Fibroblast of mammary gland (primary cell): ENCODE data around the gene TBC1D5.

Source experiments
- DNase-seq: peaks from one replicate; pipeline ENCODE4 v3.0.0-alpha.2; 2010; ENCODE audit warnings: low read depth
- H3K4me3 ChIP-seq: 2 replicates; pipeline ENCODE4 v1.5.1; 2011; ENCODE audit warnings: low read depth, mild to moderate bottlenecking, low read length, moderate library complexity; ENCODE audit not compliant: control insufficient read depth
- TF ChIP-seq, protein P1 (sequence below): conservative IDR thresholded peaks from 2 replicates; pipeline ENCODE4 v1.5.1; 2011; ENCODE audit warnings: low read depth, low read length, inconsistent platforms; ENCODE audit not compliant: control insufficient read depth, insufficient read depth

The TBC1D5 gene

DNA sequence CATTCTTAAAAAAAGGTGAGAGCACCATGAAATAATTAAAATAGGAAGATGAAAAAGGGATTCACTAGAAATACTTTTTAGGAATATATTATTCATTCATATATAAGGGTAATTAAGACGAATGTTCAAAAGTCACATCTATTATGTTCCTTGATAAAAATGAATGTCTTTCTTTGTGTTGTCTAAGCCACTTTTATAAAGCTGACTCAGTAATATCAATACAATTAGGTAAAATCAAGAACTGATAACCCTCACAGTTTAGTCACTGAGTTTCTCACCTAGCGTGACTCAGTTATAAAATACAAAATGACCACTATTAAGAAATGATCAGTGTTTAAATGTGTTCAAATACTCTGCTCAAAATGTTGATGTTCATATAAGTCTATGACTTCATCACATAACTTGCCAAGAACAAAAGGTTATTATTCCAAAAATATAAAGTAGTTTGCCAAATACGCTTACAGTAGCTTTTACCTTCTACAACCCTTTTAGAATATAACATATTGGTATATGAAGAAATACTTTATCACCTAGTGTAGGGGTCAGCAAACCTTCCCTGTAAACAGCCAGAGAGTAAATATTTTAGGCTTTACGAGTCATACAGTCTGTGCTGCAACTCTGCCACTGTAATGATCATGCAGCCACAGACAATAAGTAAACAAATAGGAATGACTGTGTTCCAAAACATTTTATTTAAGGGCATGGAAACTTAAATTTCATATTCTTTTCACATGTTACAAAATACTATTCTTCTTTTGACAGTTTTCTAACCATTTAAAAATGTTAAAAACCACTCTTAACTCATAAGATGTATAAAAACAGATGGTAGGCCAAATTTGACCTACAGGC, 369.8 kb downstream of the TBC1D5 start:
- TF ChIP-seq, protein P1, sequence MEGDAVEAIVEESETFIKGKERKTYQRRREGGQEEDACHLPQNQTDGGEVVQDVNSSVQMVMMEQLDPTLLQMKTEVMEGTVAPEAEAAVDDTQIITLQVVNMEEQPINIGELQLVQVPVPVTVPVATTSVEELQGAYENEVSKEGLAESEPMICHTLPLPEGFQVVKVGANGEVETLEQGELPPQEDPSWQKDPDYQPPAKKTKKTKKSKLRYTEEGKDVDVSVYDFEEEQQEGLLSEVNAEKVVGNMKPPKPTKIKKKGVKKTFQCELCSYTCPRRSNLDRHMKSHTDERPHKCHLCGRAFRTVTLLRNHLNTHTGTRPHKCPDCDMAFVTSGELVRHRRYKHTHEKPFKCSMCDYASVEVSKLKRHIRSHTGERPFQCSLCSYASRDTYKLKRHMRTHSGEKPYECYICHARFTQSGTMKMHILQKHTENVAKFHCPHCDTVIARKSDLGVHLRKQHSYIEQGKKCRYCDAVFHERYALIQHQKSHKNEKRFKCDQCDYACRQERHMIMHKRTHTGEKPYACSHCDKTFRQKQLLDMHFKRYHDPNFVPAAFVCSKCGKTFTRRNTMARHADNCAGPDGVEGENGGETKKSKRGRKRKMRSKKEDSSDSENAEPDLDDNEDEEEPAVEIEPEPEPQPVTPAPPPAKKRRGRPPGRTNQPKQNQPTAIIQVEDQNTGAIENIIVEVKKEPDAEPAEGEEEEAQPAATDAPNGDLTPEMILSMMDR, result no peak
- peak; percentile 61 for DNase-seq
- no peak overlapping the region for H3K4me3 ChIP-seq

DNA sequence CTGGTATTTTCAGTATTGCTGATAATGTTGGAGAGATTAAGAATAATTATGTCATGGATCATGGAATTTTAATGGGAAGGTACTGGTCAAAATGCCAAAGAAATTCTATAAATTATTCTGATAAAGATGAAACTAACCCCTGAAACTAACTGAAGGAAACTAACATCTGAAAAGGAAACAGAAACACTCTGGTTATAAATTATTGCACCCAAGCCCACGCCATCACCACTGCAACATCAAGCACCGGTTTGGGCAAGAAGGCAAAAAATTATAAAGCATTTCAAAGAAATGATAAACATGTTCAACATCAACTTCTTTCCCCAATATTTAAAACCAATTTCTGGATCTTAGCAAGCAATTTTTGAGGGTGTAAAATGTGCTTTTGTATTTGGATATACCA, 372.5 kb downstream of the TBC1D5 start:
- no peak for DNase-seq
- TF ChIP-seq, protein P1, result no peak
- H3K4me3 ChIP-seq, result no peak overlapping the region

DNA sequence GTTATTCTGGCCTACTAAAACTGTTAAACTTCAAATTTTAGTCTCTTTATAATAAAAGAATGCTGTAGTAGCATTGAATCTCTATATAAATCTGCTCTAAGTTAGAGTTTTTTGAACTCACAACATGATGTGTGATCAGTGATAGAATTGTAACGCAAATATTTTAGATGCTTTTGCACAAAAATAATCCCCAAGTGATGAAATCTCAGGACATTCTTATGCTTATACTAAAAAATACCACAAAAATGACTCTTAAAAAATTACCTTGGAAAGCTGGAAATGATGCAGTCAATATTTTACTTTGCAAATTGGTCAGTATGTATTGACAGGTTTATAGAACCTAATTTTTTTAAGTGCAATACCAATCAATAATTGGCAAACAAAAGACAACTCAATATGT, 375.3 kb downstream of the TBC1D5 start:
- TF ChIP-seq, protein P1, result no peak
- no peak overlapping the region for H3K4me3 ChIP-seq
- DNase-seq, result no peak

DNA sequence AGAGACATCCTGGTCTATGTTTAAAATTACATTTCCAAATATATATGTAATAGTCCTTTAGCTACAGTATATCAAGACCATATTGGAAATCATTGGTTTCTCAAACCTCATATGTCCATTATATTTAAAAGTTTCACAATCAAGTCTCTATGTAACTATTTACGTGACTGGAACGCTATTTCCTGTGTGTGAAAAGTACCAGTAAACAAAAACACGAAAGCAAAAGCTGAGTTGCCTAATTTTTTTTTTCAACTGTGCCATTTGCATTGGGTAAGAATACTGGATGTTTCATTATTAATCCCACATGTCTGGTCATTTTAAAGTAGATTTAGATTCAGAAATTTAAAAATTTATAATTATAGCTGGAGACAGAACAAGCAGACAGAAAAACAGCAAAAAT, 381.4 kb downstream of the TBC1D5 start:
- TF ChIP-seq, protein P1, result no peak
- peak; percentile 21 for DNase-seq
- H3K4me3 ChIP-seq, result no peak overlapping the region

DNA sequence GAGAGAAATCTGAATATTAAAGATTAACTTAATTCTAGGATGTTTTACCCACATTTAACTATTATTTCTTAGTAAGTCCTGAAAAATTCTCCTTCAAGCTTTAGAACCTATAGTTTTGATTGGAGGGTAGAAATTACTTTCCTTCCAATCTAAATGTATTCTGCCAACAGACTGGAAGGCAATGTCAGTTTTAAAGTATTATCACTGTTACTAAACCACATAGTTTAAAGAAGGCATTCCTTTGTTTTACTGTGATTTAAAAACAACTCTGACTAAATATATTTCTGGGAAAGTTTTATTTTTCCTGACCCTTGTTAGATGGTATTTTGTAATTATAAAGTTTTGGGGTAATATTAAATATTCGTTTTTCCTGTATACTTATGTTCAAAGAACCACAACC, 382.5 kb downstream of the TBC1D5 start:
- no peak for DNase-seq
- TF ChIP-seq, protein P1, result no peak
- no peak overlapping the region for H3K4me3 ChIP-seq

DNA sequence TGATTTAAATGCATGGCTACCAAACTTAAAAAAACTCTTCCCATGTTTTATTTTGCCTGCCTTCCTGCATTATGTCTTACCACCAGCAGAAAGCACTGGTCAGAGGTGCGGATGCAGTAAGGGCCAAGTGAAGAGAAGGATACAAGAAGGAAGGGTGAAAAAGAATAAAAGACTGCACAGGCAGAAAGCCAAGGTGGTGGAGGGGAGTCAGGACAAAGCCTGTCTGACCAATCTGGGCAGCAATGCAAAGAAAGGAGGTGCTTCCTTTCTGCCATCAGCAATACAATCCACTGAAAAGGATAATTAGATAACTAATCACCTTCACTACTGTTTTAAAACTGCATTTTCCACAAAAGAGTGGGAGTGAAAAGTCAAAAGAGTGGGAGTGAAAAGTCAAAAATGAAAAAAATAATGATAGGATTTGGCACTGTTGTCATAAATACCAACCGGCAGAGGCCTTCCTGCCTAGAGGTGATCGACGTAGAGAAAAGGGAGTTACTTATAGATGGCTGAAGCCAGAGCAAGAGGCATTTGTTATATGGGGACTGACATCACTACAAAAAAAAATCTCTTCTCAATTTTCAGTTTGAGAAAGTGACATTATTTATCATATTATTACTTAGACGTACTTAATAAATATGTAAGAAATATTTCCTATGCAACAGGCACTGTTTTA, 385.3 kb downstream of the TBC1D5 start:
- TF ChIP-seq, protein P1, result no peak
- H3K4me3 ChIP-seq, result no peak overlapping the region
- DNase-seq, result no peak
